K562 (cell line): ENCODE results near the gene ZFP82. TPM values are rescaled to one million over a fixed set of nuclear protein-coding genes. Genes with fewer than 3 reads are reported as not detected.

Experiments
- ATAC-seq: fragments of 200-7000 bp; cut with Tn5 transposase; 3 replicates; pipeline ENCODE4 v1.9.1; 2020; ENCODE audit warnings: moderate library complexity
- BruUV-seq: library from RNA; stranded (reverse); fragments of 400-500 nt; replicated peaks from 2 replicates; lab custom pipeline; 2021; lab: Mats Ljungman, UMichigan
- CTCF ChIA-PET: fragments of 300-600 bp; formaldehyde crosslinking; extraction: SDS; loops from one replicate; lab custom pipeline; 2021; ENCODE audit warnings: low intra/inter-chr PET ratio; lab: Yijun Ruan, JAX
- POLR2A ChIA-PET: fragments of 300-600, 350-650 bp; sonication (Branson Sonifier 250); formaldehyde crosslinking; extraction: SDS; loops from one replicate; lab custom pipeline; 2021; ENCODE audit warnings: antibody characterized with exemption, inconsistent platforms; lab: Yijun Ruan, JAX
- DNase-seq, 4 experiments: peaks; one replicate each; pipeline versions ENCODE4 v3.0.0 to v3.0.0-alpha.2; 2011 to 2018; ENCODE audit warnings: low spot score in 3 of 4, mixed read lengths in 3 of 4; ENCODE audit errors: extremely low read depth in 1 of 4
- FAIRE-seq: peaks from 2 replicates; lab custom pipeline; 2011; peaks lifted over from hg19 to GRCh38; lab: Jason Lieb, UNC
- H2AFZ ChIP-seq: 2 replicates; pipeline ENCODE4 v1.6.0; 2011; ENCODE audit warnings: low read depth, low read length, control low read depth, inconsistent platforms
- H3K27ac ChIP-seq: fragments of 200-600 bp; 3 replicates; pipeline ENCODE4 v1.8.0; 2011; ENCODE audit warnings: low read depth, mild to moderate bottlenecking, control low read depth, inconsistent platforms, low read length, moderate library complexity, mixed read lengths; ENCODE audit errors: extremely low read depth
- H3K27me3 ChIP-seq, 2 experiments: fragments of 300-600 bp in 1 of 2; 2 replicates in 1 of 2; 3 replicates in 1 of 2; pipeline versions ENCODE4 v1.6.0 to v1.8.0; 2011; ENCODE audit warnings: inconsistent platforms in 2 of 2, low read length in 2 of 2, mild to moderate bottlenecking in 1 of 2, mixed read lengths in 1 of 2, moderate library complexity in 1 of 2; ENCODE audit not compliant: control insufficient read depth in 2 of 2, insufficient read depth in 2 of 2
- H3K36me3 ChIP-seq: fragments of 300-600 bp; 3 replicates; pipeline ENCODE4 v1.8.0; 2011; ENCODE audit warnings: mild to moderate bottlenecking, low read length, inconsistent platforms; ENCODE audit not compliant: control insufficient read depth, insufficient read depth
- H3K4me1 ChIP-seq, 2 experiments: fragments of 200-600 bp in 1 of 2; replicated peaks in 1 of 2; 2 replicates in 1 of 2; 3 replicates in 1 of 2; pipeline versions ENCODE4 v1.5.1 to v1.8.0; 2011; ENCODE audit warnings: inconsistent platforms in 2 of 2, low read length in 2 of 2, mild to moderate bottlenecking in 1 of 2, mixed read lengths in 1 of 2, moderate library complexity in 1 of 2; ENCODE audit not compliant: control insufficient read depth in 2 of 2, insufficient read depth in 2 of 2
- H3K4me2 ChIP-seq: 2 replicates; pipeline ENCODE4 v1.6.1; 2011; ENCODE audit warnings: low read length, control low read depth, inconsistent platforms, mixed read lengths; ENCODE audit not compliant: insufficient read depth
- H3K4me3 ChIP-seq: fragments of 200-600 bp; sonication (generic), shearing (Covaris generic); 2 replicates; pipeline ENCODE4 v1.5.1; 2016; ENCODE audit warnings: control low read depth, inconsistent platforms
- H3K79me2 ChIP-seq: fragments of 200-600 bp; 3 replicates; pipeline ENCODE4 v1.8.0; 2011; ENCODE audit warnings: low read length, inconsistent platforms; ENCODE audit not compliant: control insufficient read depth, insufficient read depth
- H3K9ac ChIP-seq, 2 experiments: 2 replicates each; pipeline versions ENCODE4 v1.6.0 to v1.6.1; 2011; ENCODE audit warnings: low read depth in 2 of 2, low read length in 2 of 2, control low read depth in 1 of 2, inconsistent platforms in 1 of 2, mild to moderate bottlenecking in 1 of 2, mixed read lengths in 1 of 2; ENCODE audit not compliant: insufficient read depth in 1 of 2
- H3K9me1 ChIP-seq: one replicate; pipeline ENCODE4 v1.6.0; 2011; ENCODE audit warnings: inconsistent platforms, mild to moderate bottlenecking, low read length, moderate library complexity; ENCODE audit not compliant: control insufficient read depth, insufficient read depth
- H3K9me3 ChIP-seq: replicated peaks from 2 replicates; pipeline ENCODE4 v1.5.1; 2011; ENCODE audit warnings: low read depth, low read length, inconsistent platforms; ENCODE audit not compliant: control insufficient read depth, insufficient read depth
- H4K20me1 ChIP-seq: replicated peaks from 2 replicates; pipeline ENCODE4 v1.6.1; 2011; ENCODE audit warnings: low read length, inconsistent platforms, mixed read lengths; ENCODE audit not compliant: control insufficient read depth, insufficient read depth
- CBX8 ChIP-seq: fragments of 200-600 bp; sonication (generic); IDR thresholded peaks from 2 replicates; pipeline ENCODE4 v1.6.1; 2012; ENCODE audit warnings: borderline replicate concordance, mixed run types, low read depth, mild to moderate bottlenecking, moderate library complexity, mixed read lengths, low read length, control low read depth, inconsistent platforms; ENCODE audit not compliant: poor library complexity, severe bottlenecking; ENCODE audit errors: extremely low read depth
- GABPB1 ChIP-seq: sonication (generic); formaldehyde crosslinking; IDR thresholded peaks from 2 replicates; pipeline ENCODE4 v1.8.0; 2022; ENCODE audit warnings: mild to moderate bottlenecking, missing genetic modification reagents
- NUFIP1 ChIP-seq: fragments of 450-650 bp; IDR thresholded peaks from 2 replicates; pipeline ENCODE4 v1.6.1; 2018; ENCODE audit not compliant: partially characterized antibody
- POLR2AphosphoS2 ChIP-seq: IDR thresholded peaks from 2 replicates; pipeline ENCODE4 v1.6.1; 2012; ENCODE audit warnings: low read length, improper control_type of control experiment
- PTTG1 ChIP-seq: fragments of 450-650 bp; IDR thresholded peaks from 2 replicates; pipeline ENCODE4 v1.6.1; 2016; ENCODE audit warnings: low read depth, mild to moderate bottlenecking, missing genetic modification characterization, missing compliant biosample characterization
- RFX5 ChIP-seq: IDR thresholded peaks from 2 replicates; pipeline ENCODE4 v1.6.1; 2011; ENCODE audit warnings: low read depth, mild to moderate bottlenecking, improper control_type of control experiment, low read length
- SNIP1 ChIP-seq: fragments of 450-650 bp; IDR thresholded peaks from 2 replicates; pipeline ENCODE4 v1.7.1; 2017; ENCODE audit warnings: low read depth, mild to moderate bottlenecking
- SREBF1 ChIP-seq: fragments of 150-350 bp; IDR thresholded peaks from 2 replicates; pipeline ENCODE4 v1.6.1; 2014; ENCODE audit warnings: antibody characterized with exemption, low read depth, low read length, borderline replicate concordance
- WGBS: fragments of 100-300 bp; shearing (Covaris generic); methylation state at CpG from one replicate; pipeline ENCODE4 v1.1.6; 2016; ENCODE audit warnings: low coverage, mixed read lengths; ENCODE audit not compliant: insufficient coverage; ENCODE audit errors: missing lambda C conversion rate; 5-methylcytosine and 5-hydroxymethylcytosine counted together
- in situ Hi-C: fragments of 300-500 bp; cut with MboI; formaldehyde crosslinking; loops from 4 replicates; pipeline ENCODE4 v1.15.0; 2018; ENCODE audit warnings: inconsistent platforms, mixed read lengths
- intact Hi-C: fragments of 100-400 bp; cut with micrococcal nuclease; formaldehyde crosslinking; loops from 2 replicates; pipeline ENCODE4 v1.14.2; 2022
- polyA plus RNA-seq, 8 experiments: library from polyadenylated mRNA; depleted of rRNA in 4 of 8; stranded (reverse) in 5 of 8; unstranded in 3 of 8; fragments of >200 nt; fragmentation: Nextera tagmentation in 2 of 8; fragmentation: Illumina TruSeq in 1 of 8; extraction: Ambion mirVana in 2 of 8; extraction: Trizol in 1 of 8; gene quantifications; 2 replicates each; pipeline versions ENCODE4 v1.2.1 to v1.2.3, GENCODE V29; 2011 to 2014; ENCODE audit warnings: inconsistent platforms in 1 of 8, missing spikeins in 1 of 8
- total RNA-seq, 7 experiments: library from RNA; depleted of rRNA in 6 of 7; stranded (reverse); fragments of >200 nt in 6 of 7; fragmentation: Illumina TruSeq in 2 of 7; extraction: Trizol in 2 of 7; gene quantifications; 2 replicates each; pipeline versions ENCODE4 v1.2.1 to v1.2.3, GENCODE V29; 2011 to 2021; ENCODE audit warnings: low replicate concordance in 1 of 7

The ZFP82 gene
- total and polyA plus RNA-seq, 9 of the 15 experiments (the other 6 are each of a cell fraction or from before 2014, with no cell fraction given): 2.2 to 7.0 (median 3.0) TPM

DNA sequence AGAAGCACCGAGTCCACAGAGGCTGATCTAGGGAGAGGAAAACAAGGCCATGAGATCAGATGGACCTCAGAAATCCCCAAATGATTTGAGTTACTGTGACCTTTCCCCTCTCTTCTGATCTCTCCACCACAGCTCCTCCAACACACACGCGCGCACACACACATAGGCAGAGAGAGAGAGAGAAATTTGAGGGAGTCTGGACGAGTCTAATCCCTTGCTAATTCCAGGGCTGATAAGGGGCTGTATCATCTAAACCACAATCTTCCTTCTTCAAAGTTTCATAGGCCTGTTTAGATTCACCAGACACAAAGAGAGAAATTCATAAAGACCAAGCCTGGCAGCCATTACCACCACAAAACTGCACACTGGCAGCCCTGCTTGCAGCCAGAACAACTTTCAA, 8.6 kb downstream of the ZFP82 start:
- Histone ChIP-seq H3K9ac (no peak overlapping the region), H3K27ac (no peak overlapping the region), H3K79me2 (peaks cover 5% of the 10 kb centered on the region; the same call in 2 of the 3 replicates), H3K9me3 (no peaks in the 10 kb centered on the region), H3K4me2 (no peak overlapping the region), H3K4me1 (no peaks in the 10 kb centered on the region), H3K27me3 (no peaks in the 10 kb centered on the region), H3K9me1 (no peaks in the 10 kb centered on the region), H3K4me3 (no peak overlapping the region), H3K36me3 (peaks cover 30% of the 10 kb centered on the region; the same call in 1 of the 3 replicates), H2AFZ (no peak overlapping the region), H4K20me1 (no peaks in the 10 kb centered on the region)
- FAIRE-seq (no peak), DNase-seq (no peak), ATAC-seq (no peak)
- no TSS peak for BruUV-seq
- intact Hi-C loops (no loop called here), in situ Hi-C loops (no loop called here)
- ChIA-PET CTCF (no interaction called here), POLR2A (no interaction called here)
- no peak for TF ChIP-seq POLR2AphosphoS2
- no peak for TF ChIP-seq NUFIP1
- no peak for TF ChIP-seq PTTG1 (tag)
- TF ChIP-seq SREBF1: no peak
- TF ChIP-seq RFX5: no peak
- TF ChIP-seq SNIP1: no peak
- no peak for TF ChIP-seq GABPB1 (CRISPR knock-in tag)
- TF ChIP-seq CBX8: no peak
- 33% methylated on average over 1 of the region's 5 CpGs for WGBS
